GM18870 (cell line): ENCODE results near the gene MPRIP.

ENCODE experiments used
- ATAC-seq: cut with Tn5 transposase; IDR thresholded peaks from one replicate; pipeline ENCODE4 v1.9.1; 2021; ENCODE audit warnings: moderate library complexity; ENCODE audit not compliant: unreplicated experiment

MPRIP gene

DNA sequence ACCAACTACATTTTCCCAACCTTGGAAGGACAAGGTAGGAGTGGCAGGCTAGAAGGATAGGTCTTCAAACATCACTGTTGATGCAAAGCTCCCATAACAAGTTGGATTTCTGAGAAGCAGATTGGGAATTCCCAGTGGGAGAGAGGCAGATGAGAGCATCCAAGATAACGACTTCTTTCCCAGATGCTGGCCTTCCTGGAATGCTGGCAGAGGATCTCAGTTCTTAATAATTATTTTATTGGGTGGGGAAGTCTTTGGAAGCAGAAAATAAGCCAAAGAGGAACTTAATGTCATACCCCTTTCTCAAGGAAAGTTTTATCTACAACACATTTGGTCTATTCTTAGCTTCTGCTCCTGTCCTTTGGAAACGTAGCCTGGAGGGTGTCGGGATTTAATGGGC lies 64.5 kb downstream of the MPRIP start:
- ATAC-seq: no peak

DNA sequence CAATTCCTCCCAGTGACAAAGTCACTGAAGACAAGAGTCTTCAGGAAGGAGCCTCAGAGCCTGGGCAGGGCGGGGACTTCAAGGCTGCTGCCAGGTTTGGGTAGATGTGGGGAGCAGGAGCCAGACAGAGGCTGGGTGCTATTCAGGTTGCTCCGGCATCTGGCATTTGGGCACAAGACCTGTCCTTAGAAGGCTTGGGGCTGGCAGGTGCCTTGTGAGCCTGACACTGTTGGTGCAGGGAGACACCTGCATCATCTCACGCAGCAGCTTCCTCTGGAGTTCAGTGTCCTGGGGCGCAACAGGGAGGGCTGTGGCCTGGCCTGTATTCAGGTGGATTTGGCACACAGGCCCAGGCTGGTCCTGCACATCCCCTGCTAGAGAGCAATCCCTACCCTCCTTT lies 65.0 kb downstream of the MPRIP start:
- no peak for ATAC-seq

DNA sequence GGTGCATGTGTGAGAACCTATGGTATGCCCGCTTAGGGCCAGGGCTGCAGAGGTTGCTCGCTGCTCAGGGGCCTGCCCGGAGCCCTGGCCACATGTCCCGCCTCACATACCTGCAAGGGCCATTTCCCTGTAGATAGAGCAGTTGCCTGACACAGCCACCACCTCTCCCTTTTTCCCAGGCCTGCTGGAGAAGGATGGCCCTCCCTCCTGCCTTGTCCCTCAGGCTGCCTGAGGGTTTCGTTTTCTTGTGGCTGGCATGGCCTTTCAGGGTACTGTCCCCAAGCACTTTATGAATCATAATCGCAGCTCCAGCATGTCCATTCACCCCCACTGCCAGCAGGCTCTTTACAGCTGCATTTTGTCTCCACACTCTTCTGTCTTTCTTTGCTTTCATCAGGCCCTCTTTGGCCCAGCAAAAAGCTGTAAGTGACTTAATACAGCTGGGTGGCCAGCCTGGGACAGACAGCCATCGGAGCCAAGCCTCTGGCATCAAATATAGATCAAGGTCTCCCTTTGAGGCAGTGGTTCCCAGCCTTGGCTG lies 65.7 kb downstream of the MPRIP start:
- no peak for ATAC-seq

DNA sequence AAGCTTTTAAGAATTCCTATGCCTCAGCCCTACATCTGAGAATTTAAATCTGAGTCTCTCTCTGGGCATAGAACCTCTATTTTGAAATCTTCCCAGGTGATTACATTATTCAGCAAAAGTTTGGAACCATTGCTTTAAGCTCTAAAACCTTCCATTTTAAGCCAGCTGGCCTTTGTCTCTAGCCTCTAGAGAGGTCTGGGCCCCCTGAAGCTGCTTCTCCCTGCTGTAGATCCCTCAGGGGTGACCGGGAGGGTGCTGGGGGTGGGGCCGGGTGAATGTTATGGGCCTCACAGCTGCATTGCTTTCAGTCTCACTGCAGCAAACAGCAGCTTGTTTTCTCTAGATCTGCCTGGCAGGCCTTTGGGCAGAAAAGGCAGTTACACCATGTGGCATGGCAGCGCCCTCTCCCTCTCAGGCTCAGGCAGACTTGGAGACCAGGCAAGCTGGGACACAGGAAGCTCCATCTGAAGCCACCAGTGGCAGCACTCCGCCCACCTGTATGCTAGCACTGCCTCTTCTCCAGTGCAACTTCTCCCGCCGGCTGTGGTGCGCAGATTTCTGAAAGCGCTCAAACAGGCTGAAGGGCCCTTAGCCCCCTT lies 66.3 kb downstream of the MPRIP start:
- ATAC-seq: no peak

DNA sequence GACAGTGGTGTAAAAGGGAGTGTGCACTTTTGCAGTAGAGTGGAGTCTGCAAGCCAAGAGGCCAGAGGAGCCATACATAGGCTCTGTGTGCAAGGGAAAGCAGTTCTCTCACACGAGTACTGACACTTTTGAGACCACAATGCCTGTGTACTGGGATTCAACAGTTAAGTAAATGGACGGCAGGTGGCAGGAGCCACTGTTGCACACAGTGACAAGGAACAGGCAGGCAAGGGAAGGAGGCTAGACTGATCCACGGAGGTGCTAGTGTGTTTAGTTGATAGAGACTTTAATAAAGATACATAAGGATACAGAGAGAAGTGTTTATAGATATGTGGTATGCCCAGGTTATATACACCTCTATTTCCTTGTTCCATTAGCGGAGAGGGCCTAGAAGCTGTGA lies 67.0 kb downstream of the MPRIP start:
- no peak for ATAC-seq

DNA sequence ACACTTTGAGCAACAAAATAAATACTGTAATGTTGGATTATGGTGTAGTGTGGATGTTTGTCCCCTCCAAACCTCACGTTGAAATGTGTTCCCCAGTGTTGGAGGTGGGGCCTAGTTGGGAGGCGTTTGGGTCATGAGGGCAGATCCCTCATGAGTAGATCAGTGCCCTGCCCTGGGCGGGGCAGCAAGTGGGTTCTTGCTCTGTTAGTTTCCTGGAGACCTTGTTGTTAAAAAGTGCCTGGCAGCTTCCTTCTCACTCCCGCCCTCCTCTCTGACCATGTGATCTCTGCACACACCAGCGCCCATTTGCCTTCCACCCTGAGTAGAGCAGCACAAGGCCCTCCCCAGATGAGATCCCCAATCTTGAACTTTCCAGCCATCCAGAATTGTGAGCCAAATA lies 67.7 kb downstream of the MPRIP start:
- no peak for ATAC-seq

DNA sequence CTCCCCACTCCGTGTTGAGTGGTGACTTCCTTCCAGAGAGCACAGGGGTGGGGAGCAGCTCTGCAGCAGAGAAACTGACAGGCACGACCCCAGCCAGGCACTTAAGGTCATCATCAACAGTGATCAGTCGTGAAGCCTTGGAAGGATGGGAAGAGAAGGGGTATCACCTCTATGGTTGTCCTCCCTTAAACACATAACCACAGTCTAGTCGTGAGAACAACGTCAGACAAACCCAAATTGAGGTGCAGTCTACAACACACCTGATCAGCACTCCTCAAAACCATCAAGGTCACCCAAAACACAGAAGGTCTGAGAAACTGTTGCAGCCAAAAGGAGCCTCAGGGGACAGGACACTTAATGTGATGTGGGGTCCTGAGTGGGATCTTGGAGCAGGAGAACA lies 68.3 kb downstream of the MPRIP start:
- ATAC-seq: no peak

DNA sequence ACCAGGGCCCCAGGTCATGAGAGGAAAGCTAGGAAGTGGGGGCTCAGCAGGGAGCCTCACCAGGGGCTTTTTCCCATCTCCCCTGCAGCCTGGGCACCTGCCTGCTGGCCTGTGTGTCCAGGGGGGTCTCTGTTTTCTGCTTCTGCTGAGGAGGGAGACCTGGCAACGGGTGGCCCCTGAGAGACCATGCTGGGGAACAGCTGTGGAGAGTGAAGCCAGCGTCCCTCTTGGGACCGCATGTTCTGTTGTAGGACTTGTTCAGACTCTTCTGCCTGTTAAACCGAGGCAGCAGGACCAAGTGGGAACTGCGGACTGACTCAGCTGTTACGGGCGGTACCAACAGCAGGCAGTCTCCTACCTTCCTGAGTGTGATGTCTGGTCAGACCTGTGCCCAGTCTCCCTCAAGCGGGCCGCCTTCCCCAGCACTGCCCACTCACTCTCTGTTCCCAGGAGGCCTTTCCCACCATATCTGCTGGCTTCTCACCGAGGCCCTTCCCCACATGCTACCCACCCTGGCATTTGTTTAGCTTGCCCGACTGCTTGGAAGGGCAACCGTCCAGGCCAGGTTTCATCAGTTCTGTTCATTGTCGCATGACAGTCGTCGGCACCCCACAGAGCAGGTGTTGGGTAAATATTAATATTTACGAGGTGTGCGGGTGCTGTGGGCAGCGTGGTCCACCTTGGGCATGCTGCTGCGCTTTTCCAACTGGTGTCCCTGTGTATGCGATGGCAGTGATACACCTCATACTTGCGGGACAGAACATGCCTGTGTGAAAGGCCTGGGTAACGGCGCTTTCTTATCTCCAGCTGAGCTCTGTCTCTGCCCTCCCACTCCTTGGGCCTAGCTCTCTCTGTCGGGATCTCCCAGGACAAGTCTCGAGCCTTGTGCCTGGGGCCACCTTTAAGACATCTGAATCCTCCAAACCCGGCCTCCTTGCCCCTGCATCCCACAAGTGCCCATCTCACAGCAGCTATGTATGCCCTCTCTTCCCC lies 69.4 kb downstream of the MPRIP start:
- no peak for ATAC-seq

DNA sequence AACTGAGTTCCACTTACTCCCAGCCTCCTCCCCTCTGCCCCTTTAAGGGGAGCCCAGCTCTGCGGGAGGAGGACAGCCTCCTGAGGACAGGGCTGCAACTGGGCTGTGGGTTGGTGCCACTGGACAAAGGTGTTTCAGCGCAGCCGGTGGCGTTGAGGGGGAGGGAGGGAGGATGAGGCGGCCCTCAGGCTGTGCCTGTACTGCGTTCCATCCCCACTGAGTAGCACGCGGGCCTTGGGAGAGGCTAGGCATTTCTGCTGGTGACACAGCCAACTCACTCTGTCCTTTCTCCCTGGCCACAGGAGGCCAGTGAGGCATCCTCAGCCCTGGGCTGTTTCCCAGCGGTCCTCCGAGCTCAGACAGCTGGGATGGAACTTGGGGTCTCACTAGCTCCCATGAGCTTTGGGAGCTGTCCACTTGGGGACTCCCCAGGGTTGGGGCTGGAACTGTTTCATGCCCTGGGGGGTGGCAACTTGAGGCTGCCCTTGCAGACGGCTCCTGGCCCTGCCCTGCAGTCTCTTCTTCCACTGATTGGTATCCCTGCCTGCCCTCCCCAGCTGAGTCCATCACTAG lies 70.5 kb downstream of the MPRIP start:
- no peak for ATAC-seq

DNA sequence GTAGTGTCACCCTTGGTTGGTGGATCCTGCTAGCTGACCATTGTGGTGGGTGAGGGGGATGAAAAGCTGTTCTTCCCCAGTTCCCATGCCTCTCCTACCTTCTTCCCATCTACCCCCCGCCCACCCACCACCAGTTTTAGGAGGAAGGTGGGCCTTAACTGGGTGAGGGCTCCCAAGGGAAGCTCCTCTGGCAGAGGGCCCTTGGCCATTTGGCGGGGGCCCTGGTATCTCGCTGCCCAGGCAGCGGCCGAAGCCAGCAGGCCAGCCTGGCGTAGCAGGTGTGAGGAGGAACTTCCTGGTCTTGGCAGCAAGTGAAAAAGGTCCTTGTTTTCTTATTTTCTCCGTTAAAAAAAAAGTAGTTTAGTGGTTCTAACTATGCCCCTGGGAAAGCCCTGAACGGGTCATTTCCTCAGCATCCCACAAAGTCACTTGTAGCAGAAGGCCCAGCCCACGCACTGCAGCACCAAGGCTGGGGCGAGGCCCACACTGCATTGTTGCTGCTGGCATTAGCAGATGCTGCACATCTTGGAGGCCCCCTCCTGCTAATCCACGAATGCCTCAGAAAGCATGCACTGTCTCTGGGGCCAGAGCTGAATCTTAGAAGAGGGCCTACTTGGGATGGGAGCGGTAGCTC lies 72.5 kb downstream of the MPRIP start:
- no peak for ATAC-seq

DNA sequence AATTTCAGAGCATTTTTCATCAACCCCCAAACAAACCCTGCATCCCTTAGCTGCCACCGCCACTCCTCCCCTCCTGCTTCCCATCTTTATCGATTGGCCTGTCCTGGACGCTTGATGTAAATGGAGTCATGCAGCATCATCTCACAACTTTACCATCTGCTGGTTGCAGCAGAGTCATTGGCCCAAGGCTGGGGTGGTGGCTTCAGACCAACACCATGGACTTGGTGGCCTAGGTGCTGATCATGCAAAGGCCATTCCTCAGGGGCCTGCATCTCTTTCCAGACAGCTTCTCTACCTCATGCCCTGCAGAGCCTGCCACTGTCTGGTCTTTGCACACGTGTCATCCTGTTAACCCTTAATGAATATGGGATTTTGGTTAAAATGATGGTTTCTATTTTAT lies 73.4 kb downstream of the MPRIP start:
- ATAC-seq: no peak

DNA sequence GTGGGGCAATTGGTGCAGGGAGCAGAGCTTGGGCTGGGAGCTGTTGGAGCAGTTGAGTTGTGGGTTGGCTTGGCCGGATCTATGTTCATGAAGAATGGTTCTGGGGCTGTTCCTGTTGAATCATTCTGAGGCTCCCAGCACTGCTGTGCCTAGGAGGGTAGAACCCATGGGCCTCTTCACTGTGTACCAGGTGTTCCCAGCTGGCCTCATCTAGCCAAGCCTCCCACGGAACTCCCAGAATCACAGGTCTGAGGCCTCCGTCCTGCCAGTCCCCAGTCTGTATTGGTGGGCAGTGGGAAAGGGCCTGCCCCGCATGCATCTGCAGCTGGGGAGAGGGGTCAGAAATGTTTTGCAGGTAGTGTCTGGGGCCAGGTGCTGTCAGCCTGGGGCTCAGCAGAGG lies 74.1 kb downstream of the MPRIP start:
- no peak for ATAC-seq

DNA sequence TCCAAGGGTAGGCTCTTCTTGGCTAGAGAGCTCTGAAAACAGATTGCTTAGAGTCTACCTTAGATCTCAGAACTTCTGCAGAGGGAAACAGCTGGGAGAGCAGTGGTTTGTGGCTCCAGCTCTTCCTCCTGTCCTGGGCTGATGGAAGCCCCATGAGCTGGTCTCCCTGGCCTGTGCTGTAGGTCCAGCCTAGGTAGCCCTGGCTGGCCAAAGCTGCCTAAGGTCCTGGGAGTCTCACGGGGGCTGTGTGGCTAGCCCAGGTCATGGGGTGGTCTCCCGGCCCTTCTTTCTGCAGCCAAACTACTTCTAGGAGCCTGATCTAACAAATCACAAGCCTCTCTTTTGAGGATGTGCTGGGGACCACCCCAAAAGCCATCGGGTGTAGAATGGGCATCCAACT lies 75.7 kb downstream of the MPRIP start:
- no peak for ATAC-seq

DNA sequence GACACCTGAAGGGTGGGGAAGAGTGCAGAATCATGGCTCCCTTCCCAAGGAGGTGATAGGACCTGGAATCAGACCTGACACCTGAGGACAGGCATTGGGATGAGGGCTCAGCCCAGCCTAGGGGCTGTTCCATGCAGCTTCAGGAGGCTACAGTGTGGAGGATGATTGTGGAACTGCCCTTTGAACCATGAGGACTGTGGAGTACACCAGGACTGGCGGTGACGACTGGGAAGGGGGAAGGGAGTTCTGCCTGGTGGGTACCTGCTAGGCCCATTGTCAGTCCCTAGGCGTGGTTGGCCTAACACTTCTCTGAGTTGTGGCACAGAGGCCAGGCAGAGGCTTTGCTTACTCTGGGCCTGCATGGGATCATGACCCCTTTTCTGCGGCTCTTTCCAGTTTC lies 76.1 kb downstream of the MPRIP start:
- ATAC-seq: no peak

DNA sequence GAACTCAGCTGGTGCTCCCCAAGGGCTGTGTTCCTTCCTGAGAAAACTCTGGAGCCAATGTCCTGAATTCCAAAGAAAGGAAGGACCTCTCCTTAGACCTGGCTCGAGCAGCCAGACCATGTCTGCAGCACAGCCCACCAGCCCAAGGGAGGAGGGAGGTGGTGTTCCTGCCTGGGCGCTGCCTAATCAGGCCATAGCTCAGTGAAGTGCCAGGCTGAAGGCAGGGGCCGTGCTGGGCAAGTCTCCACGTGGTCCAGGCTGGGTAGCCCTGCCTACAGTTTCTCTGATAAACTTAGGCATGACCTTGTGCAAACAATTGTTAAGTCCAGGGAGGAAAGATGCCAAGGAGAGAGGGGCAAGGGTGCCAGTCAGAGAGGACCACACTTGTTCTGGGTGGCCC lies 76.8 kb downstream of the MPRIP start:
- no peak for ATAC-seq

DNA sequence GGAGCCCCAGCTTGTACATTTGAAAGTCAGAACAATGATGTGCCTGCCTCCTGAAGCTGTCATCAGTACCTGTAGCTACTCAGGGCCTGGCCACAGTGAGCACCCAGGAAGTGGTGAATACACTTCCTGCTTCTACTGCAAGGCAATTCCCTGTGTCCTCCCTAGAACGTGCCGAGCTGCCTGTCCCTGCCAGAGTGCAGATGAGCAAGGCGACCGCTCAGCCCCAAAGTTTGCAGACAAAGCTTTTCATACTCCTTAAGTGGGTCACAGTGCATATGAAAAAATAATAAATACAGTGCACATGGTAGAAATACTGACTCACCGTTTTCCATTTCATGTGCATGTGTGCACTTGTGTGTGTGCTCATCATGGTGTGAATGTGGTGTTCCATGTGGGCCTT lies 77.3 kb downstream of the MPRIP start:
- no peak for ATAC-seq

DNA sequence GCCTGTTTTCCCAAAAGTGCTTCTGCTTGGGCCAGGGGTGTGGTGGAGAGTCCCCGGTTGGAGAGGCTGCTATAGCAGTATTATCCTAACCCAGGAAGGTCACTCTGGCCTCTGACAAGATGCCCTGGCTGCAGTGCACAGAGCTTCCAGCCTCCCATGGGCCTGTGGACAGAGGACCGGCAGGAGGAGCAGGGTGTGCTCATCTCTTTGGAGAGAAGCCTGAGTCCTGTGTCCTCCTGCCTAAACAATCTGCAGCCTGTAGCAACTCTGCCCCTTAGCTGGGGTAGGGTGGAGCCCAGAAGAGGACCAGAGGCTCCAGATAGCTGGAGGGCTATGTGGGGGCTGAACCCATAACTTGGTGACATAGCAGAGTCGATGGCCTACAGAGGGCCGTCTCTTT lies 78.0 kb downstream of the MPRIP start:
- ATAC-seq: no peak

DNA sequence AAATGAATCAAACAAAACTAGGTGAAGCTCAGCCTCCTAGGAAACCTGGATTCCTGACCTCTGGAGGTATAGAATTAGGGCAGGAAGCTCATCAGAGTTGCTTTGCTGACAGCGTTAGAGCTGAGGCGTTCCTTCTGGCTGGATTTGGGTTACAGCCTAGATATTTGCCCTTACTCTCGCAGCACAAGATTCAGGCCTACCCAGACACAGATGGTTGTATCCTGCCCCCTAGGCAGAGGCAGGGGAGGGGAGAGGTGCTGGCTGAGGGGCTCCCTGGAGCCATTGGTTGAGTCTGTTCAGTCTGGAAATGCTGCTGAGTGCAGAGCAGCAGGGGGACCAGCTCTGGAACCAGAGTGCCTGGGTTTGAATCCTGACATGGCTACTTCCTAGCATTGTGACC lies 78.4 kb downstream of the MPRIP start:
- no peak for ATAC-seq

DNA sequence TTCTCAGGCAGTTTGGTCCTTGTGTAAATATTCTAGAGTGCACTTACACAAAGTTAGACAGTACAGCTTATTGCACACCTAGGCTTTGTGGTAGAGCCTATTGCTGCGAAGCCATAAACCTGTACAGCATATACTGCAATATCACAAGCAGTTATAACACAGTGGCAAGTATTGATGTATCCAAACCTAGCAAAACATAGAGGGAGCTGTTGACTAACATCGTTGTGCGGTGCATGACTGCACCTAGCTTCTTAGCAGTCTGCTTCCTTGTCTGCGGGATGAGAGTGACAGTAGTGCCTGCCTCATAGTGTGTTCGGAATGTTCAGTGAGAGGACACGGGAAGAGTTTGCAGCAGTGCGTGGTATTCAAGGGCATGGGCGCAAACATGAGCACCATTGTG lies 78.9 kb downstream of the MPRIP start:
- ATAC-seq: no peak

DNA sequence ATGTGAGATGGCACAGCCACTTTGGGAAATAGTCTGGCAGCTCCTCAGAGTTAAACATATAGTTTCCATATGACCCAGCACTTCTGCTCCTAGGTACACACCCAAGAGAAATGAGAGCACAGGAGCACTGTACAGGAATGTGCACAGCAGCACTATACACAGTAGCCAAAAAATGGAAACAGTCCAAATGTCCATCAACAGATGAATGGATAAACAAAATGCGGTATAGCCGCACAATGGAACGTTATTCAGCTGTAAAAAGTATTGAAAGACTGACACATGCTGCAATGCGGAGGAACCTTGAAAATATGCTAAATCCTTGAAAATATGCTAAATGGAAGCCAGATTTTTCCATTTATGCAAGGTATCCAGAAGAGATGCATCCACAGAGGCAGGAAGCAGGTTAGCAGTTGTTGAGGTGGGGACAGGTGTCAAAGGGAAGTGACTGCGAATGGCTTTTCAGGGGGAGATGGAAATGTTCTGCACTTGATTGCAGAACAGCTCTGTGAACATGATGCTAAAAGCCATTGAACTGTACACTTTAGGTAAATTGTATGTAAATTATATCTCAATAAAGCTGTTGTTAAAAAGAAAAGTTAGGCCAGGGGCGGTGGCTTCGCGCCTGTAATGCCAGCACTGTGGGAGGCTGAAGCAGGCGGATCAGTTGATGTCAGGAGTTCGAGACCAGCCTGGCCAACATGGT lies 80.7 kb downstream of the MPRIP start:
- ATAC-seq: no peak

DNA sequence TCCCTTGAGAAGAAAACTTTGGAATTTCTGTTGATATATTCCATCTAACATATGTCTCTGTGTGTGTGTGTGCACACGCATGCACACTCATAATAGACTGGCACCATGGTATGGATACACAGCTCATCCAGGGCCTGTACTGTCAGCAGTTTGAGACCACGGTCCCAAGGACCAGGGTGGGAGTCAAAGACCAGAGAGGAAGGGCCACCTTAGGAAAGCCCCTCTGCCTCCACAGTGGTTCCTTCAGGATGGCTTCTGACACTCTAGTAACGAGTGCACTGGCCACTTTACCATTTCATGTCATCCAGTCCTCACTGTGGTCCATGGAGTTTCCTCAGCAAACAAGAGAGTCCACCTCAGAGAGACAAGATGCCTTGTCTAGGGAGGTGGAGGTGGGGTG lies 82.1 kb downstream of the MPRIP start:
- ATAC-seq: no peak
